GM23338 (cell line): ENCODE results near the gene CUEDC1. TPM values are rescaled to one million over a fixed set of nuclear protein-coding genes. Genes with fewer than 3 reads are reported as not detected.

ENCODE experiments used
- ATAC-seq: fragments of 200-7000 bp; cut with Tn5 transposase; 3 replicates; pipeline ENCODE4 v1.9.1; 2020
- DNase-seq: peaks from one replicate; pipeline ENCODE4 v3.0.0-alpha.2; 2015; ENCODE audit warnings: low spot score
- H2AFZ ChIP-seq: fragments of 200-600 bp; sonication (generic); 2 replicates; pipeline ENCODE4 v1.8.0; 2016; ENCODE audit warnings: antibody characterized with exemption, mild to moderate bottlenecking, moderate library complexity
- H3F3A ChIP-seq: fragments of 200-600 bp; sonication (generic); replicated peaks from 2 replicates; pipeline ENCODE4 v1.8.0; 2017; ENCODE audit warnings: antibody characterized with exemption, mixed run types, low read depth
- H3K27ac ChIP-seq: fragments of 200-600 bp; sonication (generic); 2 replicates; pipeline ENCODE4 v1.6.1; 2016; ENCODE audit warnings: low read depth
- H3K27me3 ChIP-seq: fragments of 200-600 bp; sonication (generic); 2 replicates; pipeline ENCODE4 v1.8.0; 2016; ENCODE audit warnings: mild to moderate bottlenecking, mixed run types, moderate library complexity; ENCODE audit not compliant: insufficient read depth
- H3K36me3 ChIP-seq: fragments of 200-600 bp; sonication (generic); 2 replicates; pipeline ENCODE4 v1.8.0; 2016; ENCODE audit warnings: mild to moderate bottlenecking; ENCODE audit not compliant: insufficient read depth
- H3K4me1 ChIP-seq: fragments of 200-600 bp; sonication (generic); 2 replicates; pipeline ENCODE4 v1.8.0; 2016; ENCODE audit warnings: mild to moderate bottlenecking, moderate library complexity; ENCODE audit not compliant: insufficient read depth
- H3K4me2 ChIP-seq: fragments of 200-600 bp; sonication (generic); 2 replicates; pipeline ENCODE4 v1.7.1; 2017; ENCODE audit warnings: mixed run types
- H3K4me3 ChIP-seq: fragments of 200-600 bp; sonication (generic); 2 replicates; pipeline ENCODE4 v1.6.1; 2016; ENCODE audit warnings: mixed run types
- H3K79me2 ChIP-seq: fragments of 200-600 bp; sonication (generic); replicated peaks from 2 replicates; pipeline ENCODE4 v1.8.0; 2017; ENCODE audit warnings: mild to moderate bottlenecking; ENCODE audit not compliant: insufficient read depth
- H3K9me2 ChIP-seq: fragments of 200-600 bp; sonication (generic); 2 replicates; pipeline ENCODE4 v1.8.0; 2017; ENCODE audit not compliant: insufficient read depth
- H4K20me1 ChIP-seq: fragments of 200-600 bp; sonication (generic); replicated peaks from 2 replicates; pipeline ENCODE4 v1.8.0; 2017; ENCODE audit warnings: mild to moderate bottlenecking; ENCODE audit not compliant: insufficient read depth
- H3K27ac Mint-ChIP-seq: 2 replicates; pipeline ENCODE4 v1.8.0; 2020; ENCODE audit warnings: inconsistent platforms, mild to moderate bottlenecking, moderate library complexity, mixed read lengths
- H3K27me3 Mint-ChIP-seq: 3 replicates; pipeline ENCODE4 v1.8.0; 2022; ENCODE audit warnings: low read depth, mild to moderate bottlenecking, moderate library complexity, mixed read lengths, inconsistent platforms; ENCODE audit not compliant: insufficient read depth, poor library complexity
- H3K36me3 Mint-ChIP-seq: 3 replicates; pipeline ENCODE4 v1.8.0; 2021; ENCODE audit warnings: low read depth, mild to moderate bottlenecking, inconsistent platforms, moderate library complexity, mixed read lengths
- H3K4me1 Mint-ChIP-seq: 3 replicates; pipeline ENCODE4 v1.8.0; 2020; ENCODE audit warnings: mild to moderate bottlenecking, inconsistent platforms, mixed read lengths
- H3K4me3 Mint-ChIP-seq: 3 replicates; pipeline ENCODE4 v1.8.0; 2021; ENCODE audit warnings: moderate library complexity, mild to moderate bottlenecking, inconsistent platforms, mixed read lengths
- H3K9me3 Mint-ChIP-seq: 3 replicates; pipeline ENCODE4 v1.8.0; 2020; ENCODE audit warnings: moderate library complexity, mild to moderate bottlenecking, inconsistent platforms, mixed read lengths
- ETS1 ChIP-seq: IDR thresholded peaks from 2 replicates; pipeline ENCODE4 v1.6.1; 2016; ENCODE audit warnings: antibody characterized with exemption
- EZH2 ChIP-seq: fragments of 200-600 bp; sonication (generic); IDR thresholded peaks from one replicate; pipeline ENCODE4 v1.8.0; 2017; ENCODE audit warnings: antibody characterized with exemption, mild to moderate bottlenecking, low read depth; ENCODE audit not compliant: unreplicated experiment
- EZH2phosphoT487 ChIP-seq: fragments of 200-600 bp; sonication (generic); IDR thresholded peaks from one replicate; pipeline ENCODE4 v1.8.1; 2018; ENCODE audit warnings: antibody characterized with exemption; ENCODE audit not compliant: unreplicated experiment
- NANOG ChIP-seq: IDR thresholded peaks from 2 replicates; pipeline ENCODE4 v1.6.1; 2016; ENCODE audit warnings: antibody characterized with exemption, borderline replicate concordance
- POLR2AphosphoS5 ChIP-seq: IDR thresholded peaks from 2 replicates; pipeline ENCODE4 v1.6.1; 2016; ENCODE audit warnings: antibody characterized with exemption, low read depth
- polyA plus RNA-seq: library from polyadenylated mRNA; unstranded; fragments of >200 nt; fragmentation: Nextera tagmentation; extraction: Ambion mirVana; gene quantifications from 2 replicates; pipeline ENCODE4 v1.2.1, GENCODE V29; 2016
- total RNA-seq: library from RNA; depleted of rRNA; stranded (reverse); fragments of >200 nt; shearing (Covaris generic); gene quantifications from 2 replicates; pipeline ENCODE4 v1.2.3, GENCODE V29; 2014
- TF ChIP-seq, protein P1 (sequence below), 2 experiments: fragments of 200-600 bp in 1 of 2; sonication (generic) in 1 of 2; conservative IDR thresholded peaks; 2 replicates each; pipeline versions ENCODE4 v1.5.1 to v1.6.1; 2016 to 2017; ENCODE audit warnings: antibody characterized with exemption in 2 of 2, low read depth in 2 of 2, mild to moderate bottlenecking in 2 of 2, moderate library complexity in 1 of 2
- TF ChIP-seq, protein P2 (sequence below): fragments of 250-450 bp; sonication (Bioruptor Pico); IDR thresholded peaks from 2 replicates; pipeline ENCODE4 v1.5.0; 2020; ENCODE audit warnings: mild to moderate bottlenecking, moderate library complexity

CUEDC1 gene
- total and polyA plus RNA-seq, 2 experiments from 2014 or later: 3.0 to 7.7 TPM

- Mint-ChIP-seq H3K4me1 (peaks cover 66% of the 10 kb centered on the region), H3K4me3 (no peak overlapping the region; the same call in 2 of the 3 replicates), H3K27ac (no peak overlapping the region), H3K27me3 (peaks cover 13% of the 10 kb centered on the region), H3K9me3 (no peaks in the 10 kb centered on the region), H3K36me3 (no peaks in the 10 kb centered on the region)
- no peaks in the 10 kb centered on the region for H3K9me2 ChIP-seq
- H3K4me2 ChIP-seq: no peak overlapping the region
- H3F3A ChIP-seq: peaks cover 10% of the 10 kb centered on the region
- TF ChIP-seq, protein P1, sequence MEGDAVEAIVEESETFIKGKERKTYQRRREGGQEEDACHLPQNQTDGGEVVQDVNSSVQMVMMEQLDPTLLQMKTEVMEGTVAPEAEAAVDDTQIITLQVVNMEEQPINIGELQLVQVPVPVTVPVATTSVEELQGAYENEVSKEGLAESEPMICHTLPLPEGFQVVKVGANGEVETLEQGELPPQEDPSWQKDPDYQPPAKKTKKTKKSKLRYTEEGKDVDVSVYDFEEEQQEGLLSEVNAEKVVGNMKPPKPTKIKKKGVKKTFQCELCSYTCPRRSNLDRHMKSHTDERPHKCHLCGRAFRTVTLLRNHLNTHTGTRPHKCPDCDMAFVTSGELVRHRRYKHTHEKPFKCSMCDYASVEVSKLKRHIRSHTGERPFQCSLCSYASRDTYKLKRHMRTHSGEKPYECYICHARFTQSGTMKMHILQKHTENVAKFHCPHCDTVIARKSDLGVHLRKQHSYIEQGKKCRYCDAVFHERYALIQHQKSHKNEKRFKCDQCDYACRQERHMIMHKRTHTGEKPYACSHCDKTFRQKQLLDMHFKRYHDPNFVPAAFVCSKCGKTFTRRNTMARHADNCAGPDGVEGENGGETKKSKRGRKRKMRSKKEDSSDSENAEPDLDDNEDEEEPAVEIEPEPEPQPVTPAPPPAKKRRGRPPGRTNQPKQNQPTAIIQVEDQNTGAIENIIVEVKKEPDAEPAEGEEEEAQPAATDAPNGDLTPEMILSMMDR (conservative IDR thresholded peaks at IDR 0.05; ENCODE audit: low read depth in 2 of 2): no peak
- TF ChIP-seq EZH2 (no peak), NANOG (no peak), POLR2AphosphoS5 (no peak), EZH2phosphoT487 (no peak), ETS1 (no peak)
- TF ChIP-seq, protein P2, sequence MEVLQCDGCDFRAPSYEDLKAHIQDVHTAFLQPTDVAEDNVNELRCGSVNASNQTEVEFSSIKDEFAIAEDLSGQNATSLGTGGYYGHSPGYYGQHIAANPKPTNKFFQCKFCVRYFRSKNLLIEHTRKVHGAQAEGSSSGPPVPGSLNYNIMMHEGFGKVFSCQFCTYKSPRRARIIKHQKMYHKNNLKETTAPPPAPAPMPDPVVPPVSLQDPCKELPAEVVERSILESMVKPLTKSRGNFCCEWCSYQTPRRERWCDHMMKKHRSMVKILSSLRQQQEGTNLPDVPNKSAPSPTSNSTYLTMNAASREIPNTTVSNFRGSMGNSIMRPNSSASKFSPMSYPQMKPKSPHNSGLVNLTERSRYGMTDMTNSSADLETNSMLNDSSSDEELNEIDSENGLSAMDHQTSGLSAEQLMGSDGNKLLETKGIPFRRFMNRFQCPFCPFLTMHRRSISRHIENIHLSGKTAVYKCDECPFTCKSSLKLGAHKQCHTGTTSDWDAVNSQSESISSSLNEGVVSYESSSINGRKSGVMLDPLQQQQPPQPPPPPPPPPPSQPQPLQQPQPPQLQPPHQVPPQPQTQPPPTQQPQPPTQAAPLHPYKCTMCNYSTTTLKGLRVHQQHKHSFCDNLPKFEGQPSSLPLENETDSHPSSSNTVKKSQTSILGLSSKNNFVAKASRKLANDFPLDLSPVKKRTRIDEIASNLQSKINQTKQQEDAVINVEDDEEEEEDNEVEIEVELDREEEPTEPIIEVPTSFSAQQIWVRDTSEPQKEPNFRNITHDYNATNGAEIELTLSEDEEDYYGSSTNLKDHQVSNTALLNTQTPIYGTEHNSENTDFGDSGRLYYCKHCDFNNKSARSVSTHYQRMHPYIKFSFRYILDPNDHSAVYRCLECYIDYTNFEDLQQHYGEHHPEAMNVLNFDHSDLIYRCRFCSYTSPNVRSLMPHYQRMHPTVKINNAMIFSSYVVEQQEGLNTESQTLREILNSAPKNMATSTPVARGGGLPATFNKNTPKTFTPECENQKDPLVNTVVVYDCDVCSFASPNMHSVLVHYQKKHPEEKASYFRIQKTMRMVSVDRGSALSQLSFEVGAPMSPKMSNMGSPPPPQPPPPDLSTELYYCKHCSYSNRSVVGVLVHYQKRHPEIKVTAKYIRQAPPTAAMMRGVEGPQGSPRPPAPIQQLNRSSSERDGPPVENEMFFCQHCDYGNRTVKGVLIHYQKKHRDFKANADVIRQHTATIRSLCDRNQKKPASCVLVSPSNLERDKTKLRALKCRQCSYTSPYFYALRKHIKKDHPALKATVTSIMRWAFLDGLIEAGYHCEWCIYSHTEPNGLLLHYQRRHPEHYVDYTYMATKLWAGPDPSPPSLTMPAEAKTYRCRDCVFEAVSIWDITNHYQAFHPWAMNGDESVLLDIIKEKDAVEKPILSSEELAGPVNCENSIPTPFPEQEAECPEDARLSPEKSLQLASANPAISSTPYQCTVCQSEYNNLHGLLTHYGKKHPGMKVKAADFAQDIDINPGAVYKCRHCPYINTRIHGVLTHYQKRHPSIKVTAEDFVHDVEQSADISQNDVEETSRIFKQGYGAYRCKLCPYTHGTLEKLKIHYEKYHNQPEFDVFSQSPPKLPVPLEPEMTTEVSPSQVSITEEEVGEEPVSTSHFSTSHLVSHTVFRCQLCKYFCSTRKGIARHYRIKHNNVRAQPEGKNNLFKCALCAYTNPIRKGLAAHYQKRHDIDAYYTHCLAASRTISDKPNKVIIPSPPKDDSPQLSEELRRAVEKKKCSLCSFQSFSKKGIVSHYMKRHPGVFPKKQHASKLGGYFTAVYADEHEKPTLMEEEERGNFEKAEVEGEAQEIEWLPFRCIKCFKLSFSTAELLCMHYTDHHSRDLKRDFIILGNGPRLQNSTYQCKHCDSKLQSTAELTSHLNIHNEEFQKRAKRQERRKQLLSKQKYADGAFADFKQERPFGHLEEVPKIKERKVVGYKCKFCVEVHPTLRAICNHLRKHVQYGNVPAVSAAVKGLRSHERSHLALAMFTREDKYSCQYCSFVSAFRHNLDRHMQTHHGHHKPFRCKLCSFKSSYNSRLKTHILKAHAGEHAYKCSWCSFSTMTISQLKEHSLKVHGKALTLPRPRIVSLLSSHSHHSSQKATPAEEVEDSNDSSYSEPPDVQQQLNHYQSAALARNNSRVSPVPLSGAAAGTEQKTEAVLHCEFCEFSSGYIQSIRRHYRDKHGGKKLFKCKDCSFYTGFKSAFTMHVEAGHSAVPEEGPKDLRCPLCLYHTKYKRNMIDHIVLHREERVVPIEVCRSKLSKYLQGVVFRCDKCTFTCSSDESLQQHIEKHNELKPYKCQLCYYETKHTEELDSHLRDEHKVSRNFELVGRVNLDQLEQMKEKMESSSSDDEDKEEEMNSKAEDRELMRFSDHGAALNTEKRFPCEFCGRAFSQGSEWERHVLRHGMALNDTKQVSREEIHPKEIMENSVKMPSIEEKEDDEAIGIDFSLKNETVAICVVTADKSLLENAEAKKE (CRISPR knock-in tag): no peak
- H4K20me1 ChIP-seq: no peaks in the 10 kb centered on the region
- no peak overlapping the region for H3K4me3 ChIP-seq
- peaks cover 39% of the 10 kb centered on the region for H3K4me1 ChIP-seq
- H3K27ac ChIP-seq: no peak overlapping the region
- no peaks in the 10 kb centered on the region for H3K27me3 ChIP-seq
- no peaks in the 10 kb centered on the region for H3K36me3 ChIP-seq
- no peaks in the 10 kb centered on the region for H3K79me2 ChIP-seq
- H2AFZ ChIP-seq: no peak overlapping the region
- ATAC-seq: no peak
- no peak for DNase-seq
Measured at GRCh38 chr17:57914273-57915142, 40.7 kb downstream of the CUEDC1 start.
